NB4 (cell line): ENCODE results near the gene BNC2.

ENCODE experiments used
- POLR2A ChIP-seq: IDR thresholded peaks from 2 replicates; pipeline ENCODE4 v1.6.1; 2011; ENCODE audit warnings: mild to moderate bottlenecking; ENCODE audit not compliant: insufficient read length; ENCODE audit errors: extremely low read depth
- TF ChIP-seq, protein P1 (sequence below): IDR thresholded peaks from one replicate; pipeline ENCODE4 v1.5.1; 2012; ENCODE audit warnings: low read depth, low read length

DNA sequence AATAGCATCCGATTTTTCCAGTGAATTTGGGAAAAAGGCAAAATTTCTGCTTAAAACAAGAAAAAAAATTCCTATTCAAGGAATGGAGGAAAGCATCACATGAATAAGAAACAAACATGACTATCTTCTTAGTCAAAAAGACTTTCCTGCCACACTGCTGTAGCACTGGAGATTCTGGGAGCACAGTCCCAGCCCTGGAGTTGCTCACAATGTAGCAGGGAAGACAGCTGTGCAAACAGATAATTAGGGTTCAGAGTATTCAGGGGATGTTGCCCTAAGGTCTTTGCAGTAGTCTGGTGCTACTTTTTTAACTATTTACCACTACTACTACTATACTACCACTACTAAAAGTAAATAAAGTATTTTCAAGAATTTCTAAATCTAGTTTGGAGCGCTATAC lies 86.5 kb downstream of the BNC2 start:
- TF ChIP-seq, protein P1, sequence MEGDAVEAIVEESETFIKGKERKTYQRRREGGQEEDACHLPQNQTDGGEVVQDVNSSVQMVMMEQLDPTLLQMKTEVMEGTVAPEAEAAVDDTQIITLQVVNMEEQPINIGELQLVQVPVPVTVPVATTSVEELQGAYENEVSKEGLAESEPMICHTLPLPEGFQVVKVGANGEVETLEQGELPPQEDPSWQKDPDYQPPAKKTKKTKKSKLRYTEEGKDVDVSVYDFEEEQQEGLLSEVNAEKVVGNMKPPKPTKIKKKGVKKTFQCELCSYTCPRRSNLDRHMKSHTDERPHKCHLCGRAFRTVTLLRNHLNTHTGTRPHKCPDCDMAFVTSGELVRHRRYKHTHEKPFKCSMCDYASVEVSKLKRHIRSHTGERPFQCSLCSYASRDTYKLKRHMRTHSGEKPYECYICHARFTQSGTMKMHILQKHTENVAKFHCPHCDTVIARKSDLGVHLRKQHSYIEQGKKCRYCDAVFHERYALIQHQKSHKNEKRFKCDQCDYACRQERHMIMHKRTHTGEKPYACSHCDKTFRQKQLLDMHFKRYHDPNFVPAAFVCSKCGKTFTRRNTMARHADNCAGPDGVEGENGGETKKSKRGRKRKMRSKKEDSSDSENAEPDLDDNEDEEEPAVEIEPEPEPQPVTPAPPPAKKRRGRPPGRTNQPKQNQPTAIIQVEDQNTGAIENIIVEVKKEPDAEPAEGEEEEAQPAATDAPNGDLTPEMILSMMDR = no peak
- TF ChIP-seq POLR2A = no peak
